COLO668 (cell line): Measurements from ENCODE around the gene FLNB.
"Not testable (repeated sequence)": the region's sequence is repeated elsewhere in the genome, so short reads cannot be mapped to it uniquely, and the experiment has no call there.

Experiments
- DNase-seq: peaks from one replicate; lab custom pipeline; 2025; ENCODE audit not compliant: unreplicated experiment; lab: John Stamatoyannopoulos, UW

FLNB gene

GRCh38 chr3:58198362-58198761 lies 190.1 kb downstream of the FLNB start:
- DNase-seq, result no peak

- DNase-seq, result no peak
Measured at GRCh38 chr3:58198804-58199203, 190.6 kb downstream of the FLNB start.

DNA sequence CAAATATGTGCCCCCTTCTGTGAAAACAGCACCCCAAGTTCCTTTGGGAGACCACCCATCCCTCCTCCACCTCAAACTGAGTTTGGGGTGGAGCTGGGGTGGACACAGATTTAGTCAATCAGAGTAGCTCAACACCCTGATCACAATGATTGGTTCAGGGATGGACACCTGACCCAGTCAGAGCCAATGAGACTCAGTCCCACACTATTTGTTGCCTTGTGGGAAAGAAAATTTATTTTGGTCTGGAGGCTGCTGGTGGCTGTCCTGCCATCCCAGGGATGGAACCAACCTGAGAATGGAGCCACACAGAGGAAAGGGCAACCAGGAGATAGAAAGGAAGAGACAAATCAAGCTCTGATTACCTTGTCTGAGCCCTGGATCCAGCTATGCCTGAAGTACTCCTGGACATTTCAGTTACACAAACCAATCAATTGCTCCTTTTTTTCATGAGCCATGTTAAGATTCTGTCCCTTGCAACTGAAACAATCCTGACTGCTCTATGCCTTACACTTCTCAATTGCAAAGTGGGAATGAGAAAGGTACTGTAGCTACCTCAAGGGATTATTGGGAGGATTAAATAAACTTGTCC lies 192.0 kb downstream of the FLNB start:
- no peak for DNase-seq

GRCh38 chr3:58200846-58201355 lies 192.7 kb downstream of the FLNB start:
- DNase-seq, result no peak

- not testable (repeated sequence) for DNase-seq
Measured at GRCh38 chr3:58201451-58201850, 193.2 kb downstream of the FLNB start.

DNA sequence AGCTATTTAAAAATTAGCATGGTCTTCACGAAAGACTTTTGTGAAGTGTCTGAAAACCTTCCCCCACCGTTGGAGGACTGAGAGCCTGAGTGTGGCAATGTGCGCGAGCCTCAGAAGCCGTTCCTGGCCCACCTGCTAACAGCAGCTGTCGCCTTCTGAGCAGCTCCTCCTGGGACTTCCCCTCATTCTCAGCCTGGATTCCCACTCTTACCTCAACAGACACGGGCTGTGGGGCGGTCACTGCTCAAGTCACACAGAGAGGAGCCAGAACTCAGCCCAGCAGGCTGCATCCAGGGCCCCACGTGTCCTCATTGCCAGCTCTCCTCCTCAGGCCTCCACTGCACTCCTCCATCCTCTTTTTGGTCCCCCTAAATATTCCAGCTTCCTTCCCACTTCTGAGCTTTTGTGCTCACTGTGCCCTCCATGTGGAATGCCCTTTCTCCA lies 194.7 kb downstream of the FLNB start:
- DNase-seq, result no peak

GRCh38 chr3:58203541-58203940 lies 195.3 kb downstream of the FLNB start:
- DNase-seq, result no peak

GRCh38 chr3:58204720-58205119 lies 196.5 kb downstream of the FLNB start:
- DNase-seq, result no peak

- DNase-seq, result no peak
Measured at GRCh38 chr3:58205981-58206380, 197.8 kb downstream of the FLNB start.

- DNase-seq, result no peak
Measured at GRCh38 chr3:58206406-58207011, 198.3 kb downstream of the FLNB start.

DNA sequence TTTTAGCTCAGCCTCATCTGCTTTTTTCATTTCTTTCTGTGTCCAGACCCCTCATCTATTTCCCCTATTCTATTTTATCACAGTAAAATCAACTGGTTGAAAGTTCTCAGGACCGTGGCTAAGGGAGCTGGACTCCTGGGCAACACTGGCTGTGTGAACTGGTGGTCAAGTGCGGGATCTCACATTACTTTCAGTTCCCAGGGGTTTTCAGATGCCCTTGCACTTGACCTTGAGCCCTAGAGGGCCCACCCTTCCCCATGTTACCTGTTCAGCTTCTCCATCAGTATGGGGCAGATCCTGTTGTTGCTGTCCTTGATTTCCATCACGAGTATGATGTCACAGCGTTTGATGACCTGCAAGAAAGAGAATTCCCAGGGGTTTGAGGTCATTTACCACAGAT lies 199.7 kb downstream of the FLNB start:
- no peak for DNase-seq

DNA sequence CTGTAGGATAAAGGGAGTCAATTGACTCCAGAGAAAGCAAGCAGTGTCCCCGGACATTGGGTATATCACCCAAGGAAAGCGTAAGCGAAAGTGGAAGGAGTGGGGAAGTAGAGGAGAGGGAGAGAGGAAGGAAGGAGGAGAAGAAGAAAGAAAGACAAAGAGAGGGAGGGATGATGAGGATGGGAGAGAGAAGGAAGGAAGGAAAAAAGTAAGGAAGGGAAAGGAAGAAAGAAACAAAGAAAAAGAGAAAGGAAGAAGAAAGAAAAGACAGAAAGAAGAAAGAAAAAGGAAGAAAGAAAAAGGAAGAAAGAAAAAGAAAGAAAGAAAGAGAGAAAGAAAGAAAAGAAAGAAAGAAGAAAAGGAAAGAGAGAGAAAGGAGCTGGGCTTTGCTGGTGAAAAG lies 201.7 kb downstream of the FLNB start:
- DNase-seq, result no peak

GRCh38 chr3:58210761-58211460 lies 202.7 kb downstream of the FLNB start, which contains the start of gene DNASE1L3:
Gene DNASE1L3, minus strand, starts transcription at chr3:58210972. Its CDS starts 66 bp downstream, at chr3:58210906.
- DNase-seq, result no peak

- no peak for DNase-seq
Measured at GRCh38 chr3:58214484-58215316, 206.5 kb downstream of the FLNB start.

GRCh38 chr3:58215317-58216025 lies 207.2 kb downstream of the FLNB start:
- DNase-seq, result no peak

DNA sequence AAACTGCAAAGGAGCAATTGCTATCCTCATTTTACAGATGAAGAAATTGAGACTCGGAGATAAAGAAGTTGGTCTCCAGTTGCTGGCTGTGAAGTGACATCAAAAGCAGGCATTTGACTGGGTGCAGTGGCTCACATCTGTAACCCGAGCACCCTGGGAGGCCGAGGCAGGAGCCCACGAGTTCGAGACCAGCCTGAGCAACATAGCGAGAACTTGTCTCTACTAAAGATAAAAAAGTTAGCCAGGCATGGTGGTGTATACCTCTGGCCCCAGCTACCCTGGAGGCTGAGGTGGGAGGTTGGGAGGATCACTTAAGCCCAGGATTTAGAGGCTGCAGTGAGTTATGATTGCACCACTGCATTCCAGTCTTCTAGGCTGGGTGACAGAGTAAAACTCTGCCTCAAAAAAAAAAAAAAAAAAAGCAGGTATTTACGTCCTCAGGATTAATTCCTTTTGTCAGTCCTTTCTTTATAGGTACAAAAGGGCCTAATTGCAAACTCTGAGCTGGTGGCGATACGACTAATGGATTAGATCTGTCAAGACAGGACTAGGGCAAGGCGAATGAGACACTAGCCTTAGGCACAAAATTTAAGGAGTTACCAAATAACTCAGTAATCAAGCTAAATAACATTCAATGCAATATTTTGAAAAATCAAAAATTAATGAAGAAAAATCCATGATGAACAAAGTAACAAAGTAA lies 208.4 kb downstream of the FLNB start:
- no peak for DNase-seq

DNA sequence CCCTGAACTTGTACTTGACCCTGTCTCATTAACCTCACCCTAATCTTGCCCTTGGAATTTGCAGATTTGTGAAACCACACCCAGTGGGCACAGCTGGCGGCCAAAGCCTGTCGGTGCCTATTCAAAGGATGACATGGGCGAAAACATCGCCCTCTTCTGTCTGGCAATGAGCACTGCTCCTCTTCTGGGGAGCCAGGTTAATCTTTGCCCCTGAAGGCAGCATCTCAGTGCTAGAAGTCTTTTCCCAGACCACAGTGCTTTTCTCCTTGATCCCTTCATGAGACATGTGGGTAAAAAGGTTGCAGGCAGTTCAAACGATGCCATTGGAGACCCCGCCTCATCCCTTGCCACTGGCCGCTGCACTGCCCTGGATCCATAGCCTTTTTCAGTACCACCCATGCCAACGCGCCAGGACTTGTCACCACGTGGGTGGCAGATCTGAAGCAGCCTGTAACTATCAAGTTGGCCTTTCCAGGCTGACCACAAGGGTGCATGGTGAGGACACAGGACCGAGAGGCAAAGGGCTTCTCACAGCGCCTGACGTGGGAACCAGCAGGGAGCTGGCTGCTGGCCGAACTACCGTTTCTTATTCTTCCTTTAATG lies 209.1 kb downstream of the FLNB start:
- DNase-seq, result peak; percentile 50

- no peak for DNase-seq
Measured at GRCh38 chr3:58218904-58219303, 210.7 kb downstream of the FLNB start.
